GM19397 (cell line): ENCODE measurements around the gene TUBA4B.

Experiments used
- ATAC-seq: cut with Tn5 transposase; IDR thresholded peaks from one replicate; pipeline ENCODE4 v1.9.1; 2021; ENCODE audit warnings: mild to moderate bottlenecking, moderate library complexity; ENCODE audit not compliant: unreplicated experiment

The TUBA4B gene

DNA sequence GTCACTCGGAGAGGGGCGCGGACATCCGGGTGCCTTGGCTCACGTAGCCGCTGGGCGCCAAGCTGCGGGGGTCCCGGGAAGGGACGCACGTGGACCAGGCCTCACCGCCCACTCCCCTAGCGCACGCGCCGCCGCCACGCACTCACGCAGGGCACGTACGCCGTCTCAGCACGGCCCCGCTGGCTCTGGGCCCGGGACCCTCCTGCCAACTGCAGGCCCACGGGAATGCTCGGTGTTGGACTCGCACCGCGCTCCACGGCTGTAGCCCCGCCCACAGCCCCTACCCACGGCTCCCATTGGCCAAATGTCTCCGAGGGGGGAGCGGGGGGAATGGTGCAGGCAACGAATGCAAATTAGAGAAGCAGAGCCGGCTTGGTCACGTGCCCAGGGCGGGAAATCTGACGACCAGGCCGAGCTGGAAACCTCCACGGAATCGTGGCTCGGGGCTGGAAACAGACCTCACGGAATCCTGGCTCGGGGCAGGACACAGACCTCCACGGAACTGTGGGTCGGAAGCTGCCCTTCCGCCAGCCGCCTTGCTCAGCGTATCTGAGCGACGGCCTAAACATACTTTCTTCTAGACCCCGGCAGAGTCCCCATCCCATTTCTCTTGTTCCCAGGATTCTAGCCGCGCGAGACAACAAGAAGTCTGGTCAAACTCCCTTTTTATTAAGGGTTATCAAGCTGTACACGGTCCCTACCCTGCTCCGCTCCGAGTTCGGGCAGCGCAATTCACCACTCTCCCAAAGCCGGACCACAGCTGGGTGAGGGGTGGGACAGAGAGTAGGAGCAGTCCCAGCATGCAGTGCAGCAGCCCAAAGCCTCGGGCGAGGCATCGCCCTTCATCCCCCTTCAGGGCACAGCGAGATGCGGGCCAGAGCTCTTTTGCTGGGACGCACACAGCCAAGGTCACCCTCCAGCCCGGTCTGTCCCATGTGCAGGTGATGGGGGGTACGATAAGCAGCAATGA lies 34.0 kb upstream of the TUBA4B start, which contains the start of gene ABCB6:
Gene ABCB6, minus strand, starts transcription at position 227 of the 970 bp plus-strand sequence. CDS start 285 bp downstream, outside the sequence.
- peak; percentile 77 for ATAC-seq

GRCh38 chr2:219219784-219220532 lies 33.1 kb upstream of the TUBA4B start:
- no peak for ATAC-seq

DNA sequence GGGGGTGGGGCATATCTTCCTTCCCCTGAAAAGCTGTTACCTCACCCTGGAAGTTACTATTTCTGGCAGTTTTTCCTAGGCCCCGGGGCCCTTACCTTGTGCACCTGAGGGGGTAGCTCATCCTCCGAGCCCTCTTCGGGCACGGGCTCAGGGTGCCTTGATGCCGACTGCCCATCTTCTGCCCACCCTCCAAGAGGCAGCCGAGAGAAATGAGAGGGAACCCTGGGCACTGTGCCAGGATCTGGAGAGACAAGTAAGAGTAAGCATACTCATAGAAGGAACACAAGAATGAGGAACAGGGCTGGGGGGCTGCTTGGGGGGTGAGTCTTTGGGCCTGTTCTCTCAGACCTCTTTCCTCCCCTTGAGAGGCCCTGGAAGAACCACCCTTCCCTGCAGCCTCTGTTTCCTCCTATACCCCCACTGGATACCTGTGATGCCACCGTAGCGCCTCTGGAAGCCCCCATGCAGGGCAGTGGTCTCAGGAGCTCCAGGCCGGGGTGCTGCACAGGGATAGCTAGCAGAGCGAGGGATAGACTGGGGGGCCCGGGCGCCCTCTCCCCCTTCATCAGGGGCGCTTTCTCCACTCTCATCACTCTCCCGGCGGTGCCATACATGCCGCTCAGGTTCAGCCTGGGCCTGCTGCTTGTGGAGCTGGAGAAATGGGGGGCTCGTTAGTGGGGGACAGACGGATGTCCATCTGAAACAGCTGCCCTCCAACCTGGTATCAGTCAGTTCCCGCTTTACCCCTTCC lies 32.2 kb upstream of the TUBA4B start:
- no peak for ATAC-seq

GRCh38 chr2:219221957-219222518 lies 31.0 kb upstream of the TUBA4B start:
- no peak for ATAC-seq

DNA sequence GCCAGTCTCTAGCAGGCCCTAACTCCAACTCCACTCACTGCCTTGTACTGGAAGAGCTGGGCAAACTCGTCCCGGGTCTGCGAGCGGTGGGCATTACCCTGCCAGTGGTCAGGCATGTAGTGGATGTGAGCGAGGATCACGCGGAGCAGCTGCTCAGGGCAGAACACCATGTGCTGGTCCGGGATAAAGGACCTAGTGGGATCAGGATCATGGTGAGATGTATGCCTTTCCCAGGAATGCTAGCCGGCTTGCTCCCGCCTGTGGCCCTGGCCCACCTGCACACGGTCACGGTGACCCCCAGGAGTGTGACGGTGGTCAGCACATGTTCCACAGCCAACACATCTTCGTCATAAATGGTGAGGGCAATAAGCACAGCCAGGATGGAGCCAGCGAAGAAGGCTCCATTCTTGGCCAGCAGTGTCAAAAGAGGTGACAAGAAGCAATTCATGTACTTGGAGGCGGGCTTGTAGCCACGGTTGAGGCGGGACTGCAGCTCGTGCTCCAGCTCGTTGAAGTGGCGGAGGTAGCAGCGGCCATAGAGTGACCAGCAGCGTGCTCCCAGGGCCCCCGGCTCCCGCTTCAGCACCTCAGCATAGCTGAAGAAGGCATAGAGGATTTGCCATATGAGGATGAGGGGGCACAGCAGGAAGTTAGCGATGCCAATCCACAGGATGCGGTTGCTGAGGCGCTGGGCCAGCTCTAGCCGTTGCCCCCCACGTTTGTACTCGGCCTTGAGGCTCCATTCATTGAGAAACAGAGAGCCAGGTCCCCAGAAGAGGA lies 29.0 kb upstream of the TUBA4B start:
- ATAC-seq, result no peak

GRCh38 chr2:219225350-219225749 lies 27.7 kb upstream of the TUBA4B start:
- ATAC-seq, result no peak

- no peak for ATAC-seq
Observed at GRCh38 chr2:219228041-219228910, 24.8 kb upstream of the TUBA4B start.

GRCh38 chr2:219228911-219229304 lies 24.1 kb upstream of the TUBA4B start:
- peak; percentile 20 for ATAC-seq

DNA sequence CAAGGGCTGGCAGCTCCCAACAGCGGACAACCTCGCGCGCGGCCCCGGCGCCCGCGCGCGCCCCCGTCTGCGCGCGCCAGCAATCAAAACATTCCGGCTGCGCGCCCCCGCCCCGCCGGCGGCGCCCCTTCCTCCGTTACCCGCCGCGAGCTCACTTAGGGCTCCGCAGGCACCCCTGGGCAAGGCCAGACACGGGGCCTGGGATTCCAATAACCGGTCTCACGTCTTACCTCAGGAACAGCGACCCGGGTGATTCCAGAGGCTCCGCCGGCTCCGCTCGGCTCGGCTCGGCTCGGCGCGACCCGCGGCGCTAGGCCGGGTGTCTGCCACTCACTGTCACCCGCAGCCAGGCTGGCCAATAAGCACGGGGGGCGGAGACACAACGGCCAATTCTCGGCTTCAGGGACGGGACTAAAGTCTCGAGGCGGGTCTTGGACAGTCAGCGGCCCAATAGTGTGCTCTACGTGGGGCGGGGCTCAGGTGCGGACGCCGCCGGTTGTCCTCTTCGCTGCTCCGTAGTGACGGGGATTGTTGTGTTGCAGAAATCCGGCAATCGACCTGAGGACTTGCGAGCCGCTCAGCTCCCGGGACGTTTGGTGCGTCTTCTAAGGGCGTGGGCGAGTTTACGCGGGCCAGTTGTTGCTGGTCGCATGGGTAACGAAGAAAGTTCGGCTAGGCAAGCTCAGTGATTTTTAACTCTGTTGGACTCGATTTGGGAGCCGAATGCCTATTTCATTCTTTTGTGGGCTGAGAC lies 23.6 kb upstream of the TUBA4B start, which contains the start of the genes ANKZF1 and ATG9A:
Gene ANKZF1, plus strand, starts transcription at position 502 of the 754 bp plus-strand sequence. CDS start 452 bp downstream, outside the sequence.
Gene ATG9A, minus strand, starts transcription at position 332 of the 754 bp plus-strand sequence. CDS start 1,612 bp downstream, outside the sequence.
- peak; percentile 97 for ATAC-seq

DNA sequence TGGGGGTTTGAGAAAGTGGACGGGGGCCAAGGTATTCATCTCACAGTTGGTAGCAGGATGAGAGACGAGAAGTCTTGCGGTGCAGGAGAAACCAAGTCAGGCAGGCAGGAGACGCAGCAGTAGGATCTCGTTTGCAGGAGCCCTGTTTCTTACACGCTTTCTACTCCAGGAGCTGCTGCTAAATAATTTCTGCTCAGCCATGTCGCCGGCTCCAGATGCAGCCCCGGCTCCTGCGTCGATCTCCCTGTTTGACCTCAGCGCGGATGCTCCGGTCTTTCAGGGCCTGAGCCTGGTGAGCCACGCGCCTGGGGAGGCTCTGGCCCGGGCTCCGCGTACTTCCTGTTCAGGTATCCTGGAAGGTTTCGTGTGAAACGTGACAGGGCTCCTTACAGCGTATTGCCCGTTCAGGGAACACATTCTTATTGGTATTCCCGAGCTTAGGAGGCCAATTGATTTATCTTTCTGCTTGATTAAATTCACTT lies 22.9 kb upstream of the TUBA4B start:
- ATAC-seq, result no peak

DNA sequence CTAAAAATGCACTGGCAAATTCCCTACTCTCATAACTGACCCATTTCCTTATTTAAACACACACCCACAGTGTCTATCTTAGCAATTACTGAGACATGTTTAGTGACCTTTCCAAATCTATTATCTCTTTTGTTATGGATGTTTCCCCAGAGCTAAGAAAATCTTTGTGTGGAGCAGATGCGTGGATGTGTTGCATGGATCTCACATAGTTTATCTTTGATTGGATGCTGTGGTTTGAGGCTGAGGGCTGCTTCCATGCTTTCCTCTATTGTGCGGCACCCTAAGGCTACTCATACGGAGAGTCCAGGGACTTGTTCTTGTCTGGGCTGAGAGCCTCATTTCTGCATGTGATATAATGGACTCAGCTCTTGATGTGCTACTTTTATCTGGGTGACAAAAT lies 18.7 kb upstream of the TUBA4B start:
- ATAC-seq, result no peak

DNA sequence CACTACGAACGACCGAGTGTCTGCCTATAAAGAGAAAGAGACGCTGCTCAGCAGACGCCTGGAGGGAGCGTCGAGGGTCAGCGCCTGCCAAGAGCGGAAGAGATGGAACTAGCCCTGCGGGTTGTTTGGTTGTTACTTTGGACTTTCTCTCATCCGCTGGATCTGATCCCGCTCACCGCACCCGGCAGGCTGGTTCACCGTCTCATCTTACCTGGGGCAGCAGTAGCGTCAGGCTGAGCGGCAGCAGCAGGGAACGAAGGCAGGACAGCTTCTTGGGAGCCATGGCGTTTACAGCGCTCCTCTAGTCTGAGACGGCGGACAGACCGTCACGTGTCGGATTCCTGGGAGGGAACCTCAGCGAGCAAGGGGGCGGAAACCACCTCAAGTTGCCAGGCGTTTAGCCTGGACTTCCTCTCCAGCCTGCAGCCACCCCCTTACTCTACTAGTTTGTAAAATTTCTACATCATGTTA lies 9.7 kb upstream of the TUBA4B start:
- ATAC-seq, result no peak

DNA sequence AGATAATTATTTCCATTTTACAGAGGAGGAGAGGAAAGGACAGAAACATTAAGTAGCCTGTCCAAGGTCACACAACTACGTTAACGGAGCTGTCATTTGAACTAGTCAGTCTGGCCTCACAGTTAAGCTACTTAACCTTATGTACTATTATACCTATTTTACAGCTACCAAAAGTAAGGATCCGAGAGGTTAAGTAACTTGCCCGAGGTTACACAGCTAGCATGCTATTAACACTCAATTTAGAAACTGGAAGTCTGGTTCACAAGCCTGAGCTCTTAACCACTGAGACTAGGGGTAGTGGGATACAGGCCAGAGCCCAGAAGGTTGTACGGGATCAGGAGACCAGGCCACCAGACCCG lies 8.3 kb upstream of the TUBA4B start:
- no peak for ATAC-seq

GRCh38 chr2:219245148-219245898 lies 7.7 kb upstream of the TUBA4B start, which contains the start of the genes GLB1L and STK16:
Gene GLB1L (minus strand): TSS chr2:219245444. CDS start chr2:219243573, 1,871 bp downstream.
Gene STK16 (plus strand): TSS chr2:219245479. CDS start chr2:219246000, 521 bp downstream.
- peak; percentile 65 for ATAC-seq

GRCh38 chr2:219245899-219246230 lies 7.2 kb upstream of the TUBA4B start:
- no peak for ATAC-seq

DNA sequence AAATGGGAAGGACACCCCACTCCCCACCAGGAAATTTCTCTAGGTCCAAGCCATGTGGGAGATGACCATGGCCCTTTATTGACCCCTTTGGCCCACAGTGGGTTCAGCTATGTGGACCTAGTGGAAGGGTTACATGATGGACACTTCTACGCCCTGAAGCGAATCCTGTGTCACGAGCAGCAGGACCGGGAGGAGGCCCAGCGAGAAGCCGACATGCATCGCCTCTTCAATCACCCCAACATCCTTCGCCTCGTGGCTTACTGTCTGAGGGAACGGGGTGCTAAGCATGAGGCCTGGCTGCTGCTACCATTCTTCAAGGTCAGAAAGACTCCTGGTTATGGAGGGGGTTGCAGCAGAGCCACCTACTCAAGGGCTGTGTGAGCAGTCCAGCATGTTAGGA lies 6.5 kb upstream of the TUBA4B start:
- no peak for ATAC-seq
